ENCODE measurements around the gene RPLP2. TPM values are rescaled to one million over a fixed set of nuclear protein-coding genes. Genes with fewer than 3 reads are reported as not detected.
A peak's percentile ranks its signal among the peaks of the same experiment; 100 is the strongest.

RPLP2 gene
- total RNA-seq, 3 donors from 2014 or later (not counting 1 experiment from before 2014, with no cell fraction given), result 1,482 to 1,846 (median 1,534) TPM

- Histone ChIP-seq H3K36me3 (ENCODE audit: control insufficient read depth, insufficient read depth, low read length) (peaks cover 24% of the 10 kb centered on the region), H3K27me3 (ENCODE audit: control insufficient read depth, insufficient read depth, low read length) (no peaks in the 10 kb centered on the region), H3K4me1 (ENCODE audit: control insufficient read depth, insufficient read depth, low read length) (peaks cover 36% of the 10 kb centered on the region), H3K27ac (ENCODE audit: low read length) (peak overlapping the region; percentile 96), H3K4me3 (ENCODE audit: low read length) (peak overlapping the region; percentile 91), H3K9me3 (ENCODE audit: control insufficient read depth, insufficient read depth, low read length) (no peaks in the 10 kb centered on the region)
- Mint-ChIP-seq H3K27ac (peak overlapping the region in 1 of 2 donors; percentile 95), H3K27me3 (ENCODE audit: low read depth in 2 of 2) (no peaks in the 10 kb centered on the region), H3K4me3 (peak overlapping the region; percentile 59), H3K9me3 (no peaks in the 10 kb centered on the region), H3K4me1 (peaks cover 0 to 18% of the 10 kb centered on the region in 2 donors), H3K36me3 (no peaks in the 10 kb centered on the region)
- 78% methylated on average over 37 of the region's 38 CpGs for WGBS (ENCODE audit: insufficient coverage)
- ATAC-seq, result no peak
- no peak for DNase-seq
- no peak for TF ChIP-seq CTCF (IDR thresholded peaks at IDR 0.05)
- intact Hi-C loops (cut with micrococcal nuclease), result no loop called here
Measured at GRCh38 chr11:794766-795633, 14.8 kb upstream of the RPLP2 start.

- H3K4me1 ChIP-seq (ENCODE audit: control insufficient read depth, insufficient read depth, low read length), result peaks cover 36% of the 10 kb centered on the region
- no peaks in the 10 kb centered on the region for H3K36me3 Mint-ChIP-seq
- H3K36me3 ChIP-seq (ENCODE audit: control insufficient read depth, insufficient read depth, low read length), result peaks cover 26% of the 10 kb centered on the region
- H3K27me3 Mint-ChIP-seq (ENCODE audit: low read depth in 2 of 2), result no peaks in the 10 kb centered on the region
- H3K27ac Mint-ChIP-seq, result peak overlapping the region; percentile 93 to 95
- no peaks in the 10 kb centered on the region for H3K27me3 ChIP-seq (ENCODE audit: control insufficient read depth, insufficient read depth, low read length)
- no peaks in the 10 kb centered on the region for H3K9me3 ChIP-seq (ENCODE audit: control insufficient read depth, insufficient read depth, low read length)
- TF ChIP-seq CTCF (IDR thresholded peaks at IDR 0.05), result no peak
- 2% methylated on average over 23 of the region's 26 CpGs for WGBS (ENCODE audit: insufficient coverage)
- peak overlapping the region; percentile 95 for H3K4me3 Mint-ChIP-seq
- H3K9me3 Mint-ChIP-seq, result no peaks in the 10 kb centered on the region
- DNase-seq (peak; percentile 68 to 91), ATAC-seq (peak; percentile 50 to 67 (median 50))
- H3K27ac ChIP-seq (ENCODE audit: low read length), result peak overlapping the region; percentile 96
- H3K4me1 Mint-ChIP-seq, result peaks cover 0 to 18% of the 10 kb centered on the region in 2 donors
- H3K4me3 ChIP-seq (ENCODE audit: low read length), result peak overlapping the region; percentile 91
- intact Hi-C loops (cut with micrococcal nuclease), result loop anchor here (1.0 kb wide), 1 partner anchor 19 kb away; the partner anchor contains the start of gene GATD1
Measured at GRCh38 chr11:795634-796564, 13.9 kb upstream of the RPLP2 start.

GRCh38 chr11:796565-797295 lies 13.0 kb upstream of the RPLP2 start:
- intact Hi-C loops (cut with micrococcal nuclease), result loop anchor here (1.0 kb wide), 2 partner anchors 13 to 19 kb away; partner anchors contain the start of genes GATD1 and RPLP2
- no peaks in the 10 kb centered on the region for H3K27me3 Mint-ChIP-seq (ENCODE audit: low read depth in 2 of 2)
- TF ChIP-seq CTCF (IDR thresholded peaks at IDR 0.05), result no peak
- DNase-seq, result no peak
- no peak for ATAC-seq
- peaks cover 0 to 18% of the 10 kb centered on the region in 2 donors for H3K4me1 Mint-ChIP-seq
- Histone ChIP-seq H3K4me1 (ENCODE audit: control insufficient read depth, insufficient read depth, low read length) (peaks cover 36% of the 10 kb centered on the region), H3K27me3 (ENCODE audit: control insufficient read depth, insufficient read depth, low read length) (no peaks in the 10 kb centered on the region), H3K4me3 (ENCODE audit: low read length) (peak overlapping the region; percentile 91), H3K36me3 (ENCODE audit: control insufficient read depth, insufficient read depth, low read length) (peaks cover 21% of the 10 kb centered on the region), H3K27ac (ENCODE audit: low read length) (peak overlapping the region; percentile 96), H3K9me3 (ENCODE audit: control insufficient read depth, insufficient read depth, low read length) (no peaks in the 10 kb centered on the region)
- no peaks in the 10 kb centered on the region for H3K36me3 Mint-ChIP-seq
- peak overlapping the region; percentile 93 to 95 for H3K27ac Mint-ChIP-seq
- H3K4me3 Mint-ChIP-seq, result peak overlapping the region; percentile 95
- no peaks in the 10 kb centered on the region for H3K9me3 Mint-ChIP-seq
- WGBS (ENCODE audit: insufficient coverage), result 27% methylated on average over 18 of the region's 18 CpGs
